GM18505 (cell line): ENCODE measurements around the gene MRAS.

Experiments used
- ATAC-seq: cut with Tn5 transposase; IDR thresholded peaks from one replicate; pipeline ENCODE4 v1.9.1; 2021; ENCODE audit not compliant: unreplicated experiment
- POLR2A ChIP-seq: IDR thresholded peaks from 4 replicates; pipeline ENCODE4 v1.6.1; 2011; ENCODE audit warnings: borderline replicate concordance; ENCODE audit not compliant: insufficient read depth, insufficient read length; ENCODE audit errors: extremely low read depth

The MRAS gene

DNA sequence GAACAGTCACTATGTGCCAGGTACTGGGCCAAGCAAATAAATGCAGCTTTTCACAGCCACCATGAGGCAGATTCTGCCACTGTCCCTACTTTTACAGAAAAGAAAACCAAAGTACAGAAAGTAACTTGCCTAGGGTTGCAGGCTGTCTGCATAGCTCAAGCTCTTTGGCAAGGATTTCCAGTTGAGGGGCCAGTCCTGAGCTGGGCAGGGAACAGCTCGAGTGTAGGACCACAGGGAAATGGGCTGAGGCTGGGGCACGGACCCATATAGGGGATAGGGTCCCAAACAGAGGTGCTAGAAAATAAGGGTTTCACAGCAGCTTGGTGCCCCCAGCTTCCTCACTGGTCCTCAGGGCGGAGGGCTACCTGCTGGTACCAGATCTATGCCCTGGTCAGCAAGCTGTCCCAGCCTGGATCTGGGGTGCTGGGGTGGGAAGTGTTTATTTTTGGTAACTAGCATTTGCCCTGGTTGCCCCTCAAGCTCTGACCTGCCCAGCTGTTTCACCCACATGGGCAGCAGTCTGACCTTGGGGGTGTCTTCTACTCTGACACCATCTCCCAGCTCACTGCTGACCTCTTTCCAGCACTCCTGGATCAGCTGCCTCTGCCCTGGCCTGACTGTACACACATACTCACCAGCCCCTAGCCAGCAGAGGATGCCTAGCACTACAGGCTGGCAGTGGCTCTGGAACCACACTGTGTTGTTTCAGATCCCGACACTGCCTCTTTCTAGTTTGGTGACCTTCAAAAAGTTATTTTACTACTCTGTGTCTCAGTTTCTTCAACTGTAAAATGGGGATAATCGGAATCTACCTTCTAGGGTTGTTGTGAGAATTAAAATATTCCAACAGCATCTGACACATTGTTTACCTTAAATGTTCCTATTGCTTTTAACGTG is 16.2 kb downstream of the MRAS start:
- ATAC-seq = no peak
- no peak for TF ChIP-seq POLR2A

DNA sequence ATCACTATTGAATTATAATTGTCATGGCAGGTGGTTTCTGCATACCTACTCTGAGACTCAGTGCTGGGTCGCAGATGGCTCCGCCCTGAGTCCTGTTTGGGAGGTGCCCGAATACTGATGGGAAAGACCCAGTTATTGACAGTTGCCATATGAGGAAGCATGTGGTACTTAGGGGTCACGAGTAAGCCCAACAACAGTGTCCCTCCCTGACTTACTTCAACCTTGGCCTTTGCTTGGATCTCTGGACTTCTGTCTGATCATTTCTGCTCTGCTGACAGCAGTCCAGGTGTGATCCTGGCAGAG is 16.8 kb downstream of the MRAS start:
- no peak for ATAC-seq
- no peak for TF ChIP-seq POLR2A

DNA sequence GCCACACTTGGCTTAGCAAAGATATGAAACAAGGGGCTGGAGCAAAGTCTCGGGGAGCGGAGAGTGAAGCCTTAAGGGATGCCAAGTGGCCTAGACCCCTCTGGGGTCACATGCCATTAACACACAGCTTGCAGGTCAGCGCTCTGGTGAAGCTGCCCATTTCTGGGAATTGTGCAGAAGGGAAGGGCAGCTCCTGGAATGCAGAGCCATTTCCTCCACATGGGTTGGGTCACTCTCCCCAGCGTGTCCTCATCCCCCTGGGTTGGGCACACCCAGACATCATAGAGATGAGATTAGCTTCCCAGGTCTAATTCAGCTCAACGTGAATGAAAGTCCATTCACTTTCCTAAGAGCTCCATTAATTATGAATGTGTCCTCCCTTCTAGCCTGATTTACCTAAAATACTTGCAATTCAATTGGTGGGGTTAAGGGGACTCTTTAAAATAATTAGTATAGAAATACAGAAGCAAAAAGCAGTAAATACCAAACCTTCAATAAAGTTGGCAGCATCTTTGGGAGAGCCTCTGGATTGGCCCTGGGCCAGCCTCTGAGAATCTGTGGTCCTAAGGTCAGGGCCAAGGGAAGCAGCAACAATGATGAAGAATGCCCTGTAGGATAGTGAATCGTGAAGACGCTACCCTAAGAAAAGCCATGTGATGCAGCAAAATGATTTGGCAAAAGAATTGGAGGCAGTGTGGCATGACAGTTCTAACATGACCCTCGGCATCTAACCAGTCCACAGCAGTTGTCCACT is 17.8 kb downstream of the MRAS start:
- ATAC-seq = no peak
- no peak for TF ChIP-seq POLR2A

DNA sequence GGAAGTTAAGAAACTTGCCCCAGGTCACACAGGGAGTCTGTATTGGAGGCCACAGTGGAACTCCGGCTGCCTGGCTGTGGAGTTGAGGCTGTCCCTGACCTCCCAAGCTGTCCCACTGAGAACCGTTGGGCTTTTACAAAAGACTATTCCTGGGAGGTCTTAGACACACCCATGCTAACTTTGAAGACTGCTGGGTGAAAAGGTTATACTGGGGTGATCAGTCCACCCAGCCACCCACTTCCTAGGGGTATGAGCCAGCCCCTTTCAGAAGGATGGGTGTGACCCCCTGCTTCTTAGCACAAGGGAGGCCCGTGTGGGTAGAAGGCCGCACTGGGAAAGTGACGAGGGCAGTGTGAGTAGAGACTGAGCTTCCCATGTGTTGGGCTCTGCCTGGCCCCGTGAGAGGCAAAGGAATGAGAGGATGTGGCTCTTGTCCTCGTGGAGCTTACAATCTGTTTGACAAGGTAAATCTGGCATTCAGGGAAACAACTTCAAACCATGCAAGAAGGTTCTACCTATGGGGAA is 19.0 kb downstream of the MRAS start:
- ATAC-seq = no peak
- no peak for TF ChIP-seq POLR2A

DNA sequence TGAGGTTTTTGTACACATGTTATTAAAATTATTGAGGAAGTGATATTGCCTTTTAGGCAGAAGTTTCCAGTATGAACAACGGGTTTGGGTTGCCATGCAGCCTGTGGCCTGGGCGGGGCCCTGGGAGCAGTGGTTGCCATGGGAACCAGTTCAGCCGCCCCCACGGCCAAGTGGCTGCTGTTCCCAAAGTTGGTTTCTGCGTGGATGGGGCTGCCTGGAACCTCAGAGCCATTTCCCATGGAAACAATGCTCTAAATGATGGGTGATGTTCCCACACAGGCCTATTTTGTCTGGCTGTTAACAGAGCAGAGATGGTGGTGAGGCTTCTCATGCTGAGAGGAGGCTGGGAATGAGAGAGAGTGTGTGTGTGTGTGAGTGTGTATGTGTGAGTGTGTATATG is 19.5 kb downstream of the MRAS start:
- TF ChIP-seq POLR2A = no peak
- ATAC-seq = no peak

DNA sequence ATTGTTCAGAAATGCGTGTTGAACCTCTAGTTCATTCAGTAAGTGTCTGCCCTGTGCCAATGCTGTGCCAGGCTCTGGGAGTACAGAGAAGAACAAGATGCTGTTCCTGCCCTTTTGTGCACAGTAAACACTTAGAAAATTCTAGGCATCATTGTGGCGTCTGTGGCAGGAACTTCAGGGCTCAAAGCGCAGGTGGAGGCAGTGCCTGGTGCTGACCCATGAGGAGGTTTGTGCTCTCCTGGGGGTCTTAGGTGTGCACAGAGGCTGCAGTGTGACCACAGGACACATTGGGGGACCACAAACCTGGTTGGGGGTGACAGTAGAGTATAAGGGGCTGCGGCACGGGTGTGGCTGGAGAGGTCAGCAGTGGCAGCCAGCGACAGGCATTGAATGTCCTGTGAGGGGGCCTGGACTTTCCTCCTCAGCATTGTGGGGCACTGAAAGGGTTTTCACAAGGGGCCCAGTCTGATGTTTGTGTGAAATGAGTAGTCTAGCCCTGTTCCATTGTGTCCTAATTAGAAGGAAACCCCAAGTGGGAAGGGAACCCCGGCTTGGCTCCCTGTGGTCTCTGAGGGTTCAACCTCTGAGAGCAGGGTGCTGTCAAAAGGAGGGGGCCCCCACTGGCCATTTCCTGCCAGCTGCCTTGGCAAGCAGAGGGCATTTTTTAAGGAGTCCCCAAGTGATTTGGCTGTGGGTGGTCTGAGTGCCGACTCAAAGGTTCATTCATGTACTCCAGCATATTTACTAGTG is 20.9 kb downstream of the MRAS start:
- TF ChIP-seq POLR2A = no peak
- ATAC-seq = no peak

DNA sequence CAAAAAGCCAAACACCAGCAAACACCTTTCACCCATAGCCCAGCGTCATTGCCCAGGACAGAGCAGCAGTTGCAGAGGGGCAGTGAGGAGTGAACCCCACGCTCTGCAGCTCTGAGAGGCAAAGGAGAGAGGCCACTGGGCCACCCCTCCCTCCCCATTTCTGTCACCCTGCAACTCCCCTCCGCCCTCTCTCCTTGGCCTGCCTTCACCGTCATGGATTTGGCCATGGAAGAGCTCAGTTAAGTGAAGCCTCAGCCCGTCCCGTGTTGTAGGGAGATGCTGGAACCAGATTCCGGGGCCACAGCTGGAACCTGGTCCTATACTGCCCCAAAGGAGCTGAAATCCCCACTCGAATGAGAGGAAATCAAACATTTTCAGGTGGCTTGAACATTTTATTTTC is 21.9 kb downstream of the MRAS start:
- no peak for TF ChIP-seq POLR2A
- no peak for ATAC-seq

DNA sequence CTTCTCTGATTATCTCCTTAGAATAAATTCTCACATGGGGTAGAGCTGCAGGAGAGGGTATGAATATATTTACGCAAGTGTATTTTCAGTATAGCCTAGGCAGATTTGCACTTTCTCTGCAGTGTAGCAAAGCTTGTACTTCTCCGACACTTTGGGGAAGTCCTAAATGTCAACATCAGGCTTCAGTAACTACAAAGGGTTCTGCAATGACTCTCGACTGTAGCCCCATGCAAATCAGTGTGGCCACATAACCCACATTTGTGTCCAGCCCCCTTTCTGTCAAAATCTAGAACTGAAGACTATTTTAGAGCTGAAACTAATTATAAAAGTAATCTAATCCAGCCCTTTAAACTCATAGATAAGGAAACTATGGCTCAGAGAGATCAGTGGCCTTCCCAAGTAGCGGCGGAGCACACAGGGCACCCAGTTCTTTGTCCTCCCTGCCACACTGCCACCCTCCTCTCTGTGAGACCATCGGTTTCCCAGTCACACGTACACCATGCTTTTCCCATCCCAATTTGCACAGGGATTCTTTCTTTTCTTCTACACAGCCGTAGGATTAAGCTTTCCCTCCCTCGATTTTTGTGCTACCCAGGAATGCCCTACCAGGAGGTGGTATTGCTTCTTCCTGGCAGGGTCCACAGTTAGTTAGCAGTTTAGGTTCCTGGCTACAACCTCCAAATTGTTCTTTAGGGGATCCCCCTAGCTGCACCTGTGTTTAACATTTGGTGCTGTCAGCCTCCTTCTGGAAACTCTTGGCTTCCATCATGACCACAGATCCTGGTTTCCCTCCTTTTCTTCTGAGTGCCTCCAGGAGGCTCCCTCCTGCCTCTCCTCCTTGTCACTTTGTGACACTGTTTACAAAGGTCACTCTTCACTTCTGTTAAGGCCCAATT is 22.9 kb downstream of the MRAS start:
- ATAC-seq = peak; percentile 99
- TF ChIP-seq POLR2A = no peak

DNA sequence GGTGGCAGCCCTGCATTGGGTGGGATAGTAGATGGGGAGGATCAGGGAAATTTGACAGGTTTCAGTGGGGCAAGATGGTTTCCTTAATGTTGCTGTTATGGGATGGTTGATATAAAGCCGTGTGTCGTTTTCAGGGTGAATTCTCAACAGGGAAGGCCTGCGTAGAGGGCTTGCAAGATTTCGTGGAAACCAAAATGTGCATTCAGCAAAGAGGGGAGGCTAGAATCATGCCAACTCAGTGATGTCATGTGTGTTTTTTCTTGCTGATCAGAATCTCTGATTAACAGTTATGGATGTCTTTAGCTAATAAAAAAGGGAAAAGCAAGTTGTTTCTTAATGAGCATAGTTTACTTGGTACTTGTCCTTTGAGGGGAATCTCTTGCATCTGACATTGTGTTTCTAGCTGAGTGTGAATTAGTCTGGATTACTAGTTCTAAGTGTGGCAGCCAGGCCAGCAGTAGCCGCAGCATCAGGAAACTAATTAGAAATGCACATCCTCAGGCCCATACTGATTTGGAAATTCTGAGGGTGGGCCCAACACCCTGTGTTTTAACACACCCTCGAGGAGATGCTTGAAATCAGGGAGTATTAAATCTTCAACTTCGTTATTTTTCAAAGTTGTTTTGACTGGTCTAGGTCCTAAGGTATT is 24.8 kb downstream of the MRAS start:
- no peak for TF ChIP-seq POLR2A
- ATAC-seq = no peak

DNA sequence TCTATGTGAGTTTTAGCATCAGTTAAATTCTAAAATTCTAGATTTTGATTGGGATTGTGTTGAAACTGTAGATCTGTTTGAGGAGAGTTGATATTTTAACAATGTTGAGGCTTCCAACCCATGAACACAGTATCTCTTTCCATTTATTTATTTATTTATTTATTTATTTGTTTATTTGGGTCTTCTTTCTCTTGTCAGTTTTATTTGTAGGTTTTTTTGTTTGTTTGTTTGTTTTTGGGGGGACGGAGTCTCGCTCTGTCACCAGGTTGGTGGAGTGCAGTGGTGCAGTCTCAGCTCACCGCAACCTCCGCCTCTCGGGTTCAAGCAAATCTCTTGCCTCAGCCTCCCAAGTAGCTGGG is 25.3 kb downstream of the MRAS start:
- TF ChIP-seq POLR2A = no peak
- ATAC-seq = no peak

DNA sequence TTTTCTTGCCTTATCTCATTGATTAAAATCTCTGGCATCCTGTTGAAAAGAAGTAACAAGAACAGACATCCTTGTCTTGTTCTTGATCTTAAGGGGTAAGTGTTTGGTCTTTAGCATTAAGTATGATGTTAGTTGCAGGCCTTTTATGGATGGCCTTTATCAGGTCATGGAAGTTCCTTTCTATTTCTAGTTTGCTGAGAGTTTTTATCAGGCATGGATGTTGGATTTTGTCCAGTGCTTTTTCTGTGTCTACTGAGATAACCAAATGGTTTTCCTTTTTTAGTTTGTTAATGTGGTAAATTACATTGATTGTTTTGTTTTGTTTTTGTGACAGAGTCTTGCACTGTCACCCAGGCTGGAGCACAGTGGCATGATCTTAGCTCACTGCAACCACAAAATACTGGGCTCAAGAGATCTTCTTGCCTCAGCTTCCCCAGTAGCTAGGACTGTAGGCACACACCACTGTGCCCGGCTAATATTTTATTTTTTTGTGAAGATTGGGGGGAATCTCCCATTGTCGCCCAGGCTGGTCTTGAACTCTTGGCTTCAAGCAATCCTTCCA is 26.3 kb downstream of the MRAS start:
- ATAC-seq = no peak
- TF ChIP-seq POLR2A = no peak

DNA sequence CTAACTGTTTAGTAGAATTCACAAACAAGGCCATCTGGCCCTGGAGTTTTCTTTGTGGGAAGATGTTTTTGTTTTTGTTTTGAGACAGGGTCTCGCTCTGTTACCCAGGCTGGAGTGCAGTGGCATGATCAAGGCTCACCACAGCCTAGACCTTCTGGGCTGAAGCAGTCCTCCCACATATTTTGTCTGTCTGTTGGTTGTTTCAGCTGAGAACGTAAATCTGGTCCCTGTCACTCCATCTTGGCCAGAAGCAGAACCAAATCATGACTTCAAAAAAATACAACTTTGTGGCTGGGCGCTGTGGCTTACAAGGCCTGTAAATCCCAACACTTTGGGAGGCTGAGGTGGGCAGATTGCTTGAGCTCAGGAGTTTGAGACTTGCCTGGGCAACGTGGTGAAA is 27.1 kb downstream of the MRAS start:
- no peak for TF ChIP-seq POLR2A
- no peak for ATAC-seq
